ENCODE measurements around the gene CLCN4.

DNA sequence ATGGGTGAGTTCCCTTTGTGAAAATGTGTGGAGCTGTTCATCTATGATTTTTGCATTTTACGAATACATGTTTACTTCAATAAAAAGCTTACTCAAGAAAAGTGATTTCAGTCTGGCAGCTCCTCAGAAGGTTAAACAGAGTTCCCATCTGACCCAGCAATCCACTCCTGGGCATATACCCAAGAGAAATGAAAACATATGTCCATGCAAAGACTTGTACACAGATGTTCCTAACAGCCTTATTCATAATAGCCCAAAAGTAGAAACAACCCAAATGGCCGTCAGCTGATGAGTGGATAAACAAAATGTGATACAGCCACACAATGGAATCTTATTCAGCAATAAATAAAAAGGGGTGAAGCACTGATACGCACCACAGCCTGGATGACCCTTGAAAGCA lies 20.8 kb downstream of the CLCN4 start:
- TF ChIP-seq, protein P1, sequence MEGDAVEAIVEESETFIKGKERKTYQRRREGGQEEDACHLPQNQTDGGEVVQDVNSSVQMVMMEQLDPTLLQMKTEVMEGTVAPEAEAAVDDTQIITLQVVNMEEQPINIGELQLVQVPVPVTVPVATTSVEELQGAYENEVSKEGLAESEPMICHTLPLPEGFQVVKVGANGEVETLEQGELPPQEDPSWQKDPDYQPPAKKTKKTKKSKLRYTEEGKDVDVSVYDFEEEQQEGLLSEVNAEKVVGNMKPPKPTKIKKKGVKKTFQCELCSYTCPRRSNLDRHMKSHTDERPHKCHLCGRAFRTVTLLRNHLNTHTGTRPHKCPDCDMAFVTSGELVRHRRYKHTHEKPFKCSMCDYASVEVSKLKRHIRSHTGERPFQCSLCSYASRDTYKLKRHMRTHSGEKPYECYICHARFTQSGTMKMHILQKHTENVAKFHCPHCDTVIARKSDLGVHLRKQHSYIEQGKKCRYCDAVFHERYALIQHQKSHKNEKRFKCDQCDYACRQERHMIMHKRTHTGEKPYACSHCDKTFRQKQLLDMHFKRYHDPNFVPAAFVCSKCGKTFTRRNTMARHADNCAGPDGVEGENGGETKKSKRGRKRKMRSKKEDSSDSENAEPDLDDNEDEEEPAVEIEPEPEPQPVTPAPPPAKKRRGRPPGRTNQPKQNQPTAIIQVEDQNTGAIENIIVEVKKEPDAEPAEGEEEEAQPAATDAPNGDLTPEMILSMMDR (IDR thresholded peaks at IDR 0.05) = no peak
- TF ChIP-seq POLR2A (IDR thresholded peaks at IDR 0.05) = no peak
- no peak for TF ChIP-seq POLR2AphosphoS5 (IDR thresholded peaks at IDR 0.05)
